Panc1 (cell line): ENCODE results near the gene PRSS33. TPM values are rescaled to one million over a fixed set of nuclear protein-coding genes. Genes with fewer than 3 reads are reported as not detected.
A peak's percentile ranks its signal among the peaks of the same experiment; 100 is the strongest.

Experiments
- ATAC-seq: fragments of 200-7000 bp; cut with Tn5 transposase; 2 replicates; pipeline ENCODE4 v1.9.1; 2020; ENCODE audit warnings: mild to moderate bottlenecking, moderate library complexity
- BruUV-seq: library from RNA; stranded (reverse); fragments of 400-500 nt; replicated peaks from 2 replicates; lab custom pipeline; 2021; lab: Mats Ljungman, UMichigan
- CTCF ChIA-PET: fragments of 300-600 bp; sonication (Branson Sonifier 250); formaldehyde crosslinking; loops from one replicate; lab custom pipeline; 2022; ENCODE audit warnings: antibody characterized with exemption; lab: Charles Lee
- POLR2A ChIA-PET: fragments of 300-600 bp; sonication (Branson Sonifier 250); formaldehyde crosslinking; loops from one replicate; lab custom pipeline; 2022; ENCODE audit warnings: antibody characterized with exemption; lab: Charles Lee
- DNase-seq: peaks from one replicate; pipeline ENCODE4 v3.0.0-alpha.2; 2010; ENCODE audit warnings: low read depth, low spot score
- H3K27ac ChIP-seq: 2 replicates; pipeline ENCODE4 v1.5.1; 2011; ENCODE audit warnings: mild to moderate bottlenecking, low read length, inconsistent platforms
- H3K27me3 ChIP-seq: fragments of 200-500 bp; sonication (Bioruptor generic); 2 replicates; pipeline ENCODE4 v1.6.0; 2014; ENCODE audit warnings: low read length, inconsistent platforms; ENCODE audit not compliant: control insufficient read depth, insufficient read depth
- H3K36me3 ChIP-seq: fragments of 200-500 bp; sonication (Bioruptor generic); 2 replicates; pipeline ENCODE4 v1.5.1; 2014; ENCODE audit warnings: inconsistent platforms, mild to moderate bottlenecking, low read length, moderate library complexity; ENCODE audit not compliant: control insufficient read depth, insufficient read depth
- H3K4me1 ChIP-seq: 2 replicates; pipeline ENCODE4 v1.5.1; 2011; ENCODE audit warnings: inconsistent platforms, mild to moderate bottlenecking, low read length, moderate library complexity; ENCODE audit not compliant: control insufficient read depth, insufficient read depth
- H3K4me3 ChIP-seq, 2 experiments: 2 replicates each; pipeline ENCODE4 v1.5.1; 2011 to 2012; ENCODE audit warnings: low read depth in 2 of 2, low read length in 2 of 2, mild to moderate bottlenecking in 2 of 2, inconsistent platforms in 1 of 2, moderate library complexity in 1 of 2
- H3K9me3 ChIP-seq: fragments of 200-500 bp; sonication (Bioruptor generic); 2 replicates; pipeline ENCODE4 v1.5.1; 2014; ENCODE audit warnings: low read depth, mild to moderate bottlenecking, inconsistent platforms, low read length, moderate library complexity; ENCODE audit not compliant: control insufficient read depth, insufficient read depth
- CTCF ChIP-seq: fragments of 450-650 bp; IDR thresholded peaks from 2 replicates; pipeline ENCODE4 v1.5.1; 2017; ENCODE audit warnings: mild to moderate bottlenecking
- POLR2AphosphoS5 ChIP-seq: IDR thresholded peaks from 2 replicates; pipeline ENCODE4 v1.6.1; 2012; ENCODE audit warnings: mild to moderate bottlenecking, low read depth, low read length, moderate library complexity
- REST ChIP-seq, 2 experiments: IDR thresholded peaks; 2 replicates each; pipeline ENCODE4 v1.6.1; 2011 to 2012; ENCODE audit warnings: low read depth in 2 of 2, control low read depth in 1 of 2, low read length in 1 of 2, mild to moderate bottlenecking in 1 of 2, moderate library complexity in 1 of 2; ENCODE audit not compliant: insufficient read depth in 1 of 2
- TCF7L2 ChIP-seq: IDR thresholded peaks from 2 replicates; pipeline ENCODE4 v1.6.1; 2011; ENCODE audit warnings: mild to moderate bottlenecking, low read depth, low read length, inconsistent platforms
- in situ Hi-C: cut with HindIII; loops from 2 replicates; pipeline ENCODE4 v1.10.0; 2016; ENCODE audit warnings: low sequenced_read_pairs, low pct_unique_long_range_greater_than_20kb
- intact Hi-C: fragments of 100-400 bp; cut with micrococcal nuclease; formaldehyde crosslinking; loops from one replicate; pipeline ENCODE4 v1.10.0; 2022; ENCODE audit not compliant: unreplicated experiment
- total RNA-seq: library from RNA; stranded (reverse); gene quantifications from one replicate; pipeline ENCODE4 v1.2.1, GENCODE V29; 2021; ENCODE audit not compliant: unreplicated experiment

Gene PRSS33
- total RNA-seq, 1 experiment from 2014 or later = 0.59 TPM

- peaks cover 9% of the 10 kb centered on the region for H3K36me3 ChIP-seq
- no peaks in the 10 kb centered on the region for H3K27me3 ChIP-seq
- POLR2A ChIA-PET = interaction anchor here (0.6 to 0.7 kb wide), 3 partner anchors 107 to 203 kb away, joined by 3 to 15 read pairs (median 6); no protein-coding TSS in a partner anchor
- ATAC-seq = peak; percentile 3; the same call in 1 of the 2 replicates
- intact Hi-C loops (loop anchor here (5.0 kb wide), 1 partner anchor 66 kb away; no protein-coding TSS in a partner anchor), in situ Hi-C loops (no loop called here)
- BruUV-seq = no TSS peak
- TF ChIP-seq CTCF (no peak), TCF7L2 (no peak), POLR2AphosphoS5 (peak; percentile 78)
- CTCF ChIA-PET = no interaction called here
- H3K4me3 ChIP-seq = no peak overlapping the region
- peaks cover 87% of the 10 kb centered on the region for H3K4me1 ChIP-seq
- no peak for DNase-seq
- peak overlapping the region; percentile 98 for H3K27ac ChIP-seq
- H3K9me3 ChIP-seq = no peaks in the 10 kb centered on the region
Measured at GRCh38 chr16:2771496-2772402, 15.6 kb downstream of the PRSS33 start.

- in situ Hi-C loops (no loop called here), intact Hi-C loops (loop anchor here (5.0 kb wide), 1 partner anchor 67 kb away; no protein-coding TSS in a partner anchor)
- DNase-seq = no peak
- H3K27ac ChIP-seq = peak overlapping the region; percentile 98
- peaks cover 84% of the 10 kb centered on the region for H3K4me1 ChIP-seq
- no peak for TF ChIP-seq REST (IDR thresholded peaks at IDR 0.05; ENCODE audit: insufficient read depth in 1 of 2, low read depth in 2 of 2, low read length in 1 of 2)
- peak; percentile 47; the same call in 1 of the 2 replicates for TF ChIP-seq POLR2AphosphoS5
- peak; percentile 83 for TF ChIP-seq CTCF
- CTCF ChIA-PET = interaction anchor here (0.6 kb wide), 1 partner anchor 148 kb away, joined by 3 read pairs; no protein-coding TSS in a partner anchor
- TSS peak; percentile 4 for BruUV-seq
- no peaks in the 10 kb centered on the region for H3K27me3 ChIP-seq
- POLR2A ChIA-PET = no interaction called here
- H3K9me3 ChIP-seq = no peaks in the 10 kb centered on the region
- no peak overlapping the region for H3K4me3 ChIP-seq
- ATAC-seq = peak; percentile 54
- peaks cover 9% of the 10 kb centered on the region for H3K36me3 ChIP-seq
Measured at GRCh38 chr16:2770057-2770951, 17.1 kb downstream of the PRSS33 start.
